Measurements from ENCODE around the gene DHX30.
A peak's percentile ranks its signal among the peaks of the same experiment; 100 is the strongest.
"Not testable (repeated sequence)": the region's sequence is repeated elsewhere in the genome, so short reads cannot be mapped to it uniquely, and the experiment has no call there.

Gene DHX30

GRCh38 chr3:47870702-47871260, 67.8 kb downstream of the DHX30 start:
- no peak overlapping the region for H3K4me3 ChIP-seq
- H3K27me3 ChIP-seq (ENCODE audit: low read depth): no peaks in the 10 kb centered on the region
- in situ Hi-C loops (cut with MboI; ENCODE audit: low sequenced_read_pairs): no loop called here
- no peaks in the 10 kb centered on the region for H3K4me1 ChIP-seq
- DNase-seq (ENCODE audit: low spot score in 2 of 2): no peak
- H3K36me3 ChIP-seq (replicated peaks): peaks cover 84% of the 10 kb centered on the region
- no peaks in the 10 kb centered on the region for H3K9me3 ChIP-seq

GRCh38 chr3:47871389-47871788, 68.5 kb downstream of the DHX30 start:
- in situ Hi-C loops (cut with MboI; ENCODE audit: low sequenced_read_pairs): no loop called here
- DNase-seq (ENCODE audit: low spot score in 2 of 2): no peak

GRCh38 chr3:47872916-47873315, 70.0 kb downstream of the DHX30 start:
- Histone ChIP-seq H3K4me3 (no peak overlapping the region), H3K4me1 (no peaks in the 10 kb centered on the region), H3K27me3 (ENCODE audit: low read depth) (no peaks in the 10 kb centered on the region), H3K36me3 (replicated peaks) (peaks cover 66% of the 10 kb centered on the region), H3K9me3 (no peaks in the 10 kb centered on the region)
- no peak for DNase-seq (ENCODE audit: low spot score in 2 of 2)
- in situ Hi-C loops (cut with MboI; ENCODE audit: low sequenced_read_pairs): no loop called here

More at GRCh38 chr3:47871389-47871788, 68.5 kb downstream of the DHX30 start:
- H3K4me1 ChIP-seq: no peaks in the 10 kb centered on the region
- no peaks in the 10 kb centered on the region for H3K27me3 ChIP-seq (ENCODE audit: low read depth)
- peaks cover 78% of the 10 kb centered on the region for H3K36me3 ChIP-seq (replicated peaks)
- no peaks in the 10 kb centered on the region for H3K9me3 ChIP-seq
- no peak overlapping the region for H3K4me3 ChIP-seq

GRCh38 chr3:47874438-47874837, 71.5 kb downstream of the DHX30 start:
- Histone ChIP-seq H3K27me3 (ENCODE audit: low read depth) (no peaks in the 10 kb centered on the region), H3K9me3 (no peaks in the 10 kb centered on the region), H3K36me3 (replicated peaks) (peaks cover 51% of the 10 kb centered on the region), H3K4me3 (no peak overlapping the region), H3K4me1 (no peaks in the 10 kb centered on the region)
- no peak for DNase-seq (ENCODE audit: low spot score in 2 of 2)
- in situ Hi-C loops (cut with MboI; ENCODE audit: low sequenced_read_pairs): no loop called here

- in situ Hi-C loops (cut with MboI; ENCODE audit: low sequenced_read_pairs): no loop called here
- Histone ChIP-seq H3K9me3 (no peaks in the 10 kb centered on the region), H3K4me1 (no peaks in the 10 kb centered on the region), H3K4me3 (no peak overlapping the region), H3K27me3 (ENCODE audit: low read depth) (no peaks in the 10 kb centered on the region), H3K36me3 (replicated peaks) (peaks cover 49% of the 10 kb centered on the region)
- no peak for DNase-seq (ENCODE audit: low spot score in 2 of 2)
Measured at GRCh38 chr3:47874913-47875312, 72.0 kb downstream of the DHX30 start.

GRCh38 chr3:47877290-47877689, 74.4 kb downstream of the DHX30 start:
- H3K36me3 ChIP-seq (replicated peaks): peaks cover 28% of the 10 kb centered on the region
- no peaks in the 10 kb centered on the region for H3K27me3 ChIP-seq (ENCODE audit: low read depth)
- no peak for DNase-seq (ENCODE audit: low spot score in 2 of 2)
- no peak overlapping the region for H3K4me3 ChIP-seq
- no peaks in the 10 kb centered on the region for H3K9me3 ChIP-seq
- H3K4me1 ChIP-seq: no peaks in the 10 kb centered on the region
- in situ Hi-C loops (cut with MboI; ENCODE audit: low sequenced_read_pairs): no loop called here

GRCh38 chr3:47877719-47878118, 74.8 kb downstream of the DHX30 start:
- Histone ChIP-seq H3K4me1 (no peaks in the 10 kb centered on the region), H3K27me3 (ENCODE audit: low read depth) (no peaks in the 10 kb centered on the region), H3K4me3 (no peak overlapping the region), H3K36me3 (replicated peaks) (peaks cover 24% of the 10 kb centered on the region), H3K9me3 (no peaks in the 10 kb centered on the region)
- in situ Hi-C loops (cut with MboI; ENCODE audit: low sequenced_read_pairs): no loop called here
- no peak for DNase-seq (ENCODE audit: low spot score in 2 of 2)

GRCh38 chr3:47882338-47882737, 79.4 kb downstream of the DHX30 start:
- peaks cover 3% of the 10 kb centered on the region; the same call in 1 of the 2 replicates for H3K36me3 ChIP-seq (replicated peaks)

GRCh38 chr3:47884603-47885002, 81.7 kb downstream of the DHX30 start:
- peaks cover 7% of the 10 kb centered on the region; the same call in 1 of the 2 replicates for H3K36me3 ChIP-seq (replicated peaks)
- H3K27me3 ChIP-seq (ENCODE audit: low read depth): no peaks in the 10 kb centered on the region
- no peak for DNase-seq (ENCODE audit: low spot score in 2 of 2)
- no peaks in the 10 kb centered on the region for H3K9me3 ChIP-seq
- H3K4me1 ChIP-seq: peaks cover 5% of the 10 kb centered on the region
- no peak overlapping the region for H3K4me3 ChIP-seq
- in situ Hi-C loops (cut with MboI; ENCODE audit: low sequenced_read_pairs): no loop called here

More at GRCh38 chr3:47882338-47882737, 79.4 kb downstream of the DHX30 start:
- no peaks in the 10 kb centered on the region; the same call in 1 of the 2 replicates for H3K4me1 ChIP-seq
- no peaks in the 10 kb centered on the region for H3K27me3 ChIP-seq (ENCODE audit: low read depth)
- in situ Hi-C loops (cut with MboI; ENCODE audit: low sequenced_read_pairs): no loop called here
- no peak overlapping the region for H3K4me3 ChIP-seq
- H3K9me3 ChIP-seq: no peaks in the 10 kb centered on the region
- no peak for DNase-seq (ENCODE audit: low spot score in 2 of 2)

GRCh38 chr3:47885168-47885567, 82.2 kb downstream of the DHX30 start:
- peaks cover 4% of the 10 kb centered on the region; the same call in 1 of the 2 replicates for H3K36me3 ChIP-seq (replicated peaks)
- no peaks in the 10 kb centered on the region for H3K9me3 ChIP-seq
- H3K4me1 ChIP-seq: peaks cover 10% of the 10 kb centered on the region
- in situ Hi-C loops (cut with MboI; ENCODE audit: low sequenced_read_pairs): no loop called here
- H3K27me3 ChIP-seq (ENCODE audit: low read depth): no peaks in the 10 kb centered on the region
- H3K4me3 ChIP-seq: no peak overlapping the region
- DNase-seq (ENCODE audit: low spot score in 2 of 2): no peak

GRCh38 chr3:47887991-47888390, 85.1 kb downstream of the DHX30 start:
- H3K4me3 ChIP-seq; H3K9me3 ChIP-seq; in situ Hi-C loops (cut with MboI; ENCODE audit: low sequenced_read_pairs); H3K27me3 ChIP-seq (ENCODE audit: low read depth); DNase-seq (ENCODE audit: low spot score in 2 of 2): not testable (repeated sequence)
- H3K4me1 ChIP-seq: peaks cover 28% of the 10 kb centered on the region
- peaks cover 11% of the 10 kb centered on the region for H3K36me3 ChIP-seq (replicated peaks)

GRCh38 chr3:47888986-47889757, 86.2 kb downstream of the DHX30 start:
- H3K4me3 ChIP-seq: no peak overlapping the region
- in situ Hi-C loops (cut with MboI; ENCODE audit: low sequenced_read_pairs): no loop called here
- H3K27me3 ChIP-seq (ENCODE audit: low read depth): no peaks in the 10 kb centered on the region
- H3K4me1 ChIP-seq: peaks cover 31% of the 10 kb centered on the region
- H3K36me3 ChIP-seq (replicated peaks): peaks cover 19% of the 10 kb centered on the region
- no peaks in the 10 kb centered on the region; the same call in 1 of the 2 replicates for H3K9me3 ChIP-seq
- no peak for DNase-seq (ENCODE audit: low spot score in 2 of 2)

- Histone ChIP-seq H3K4me3 (no peak overlapping the region), H3K4me1 (peaks cover 31% of the 10 kb centered on the region)
Measured at GRCh38 chr3:47890126-47890827, 87.3 kb downstream of the DHX30 start.

More at GRCh38 chr3:47890126-47890827, 87.3 kb downstream of the DHX30 start:
- DNase-seq (ENCODE audit: low spot score in 2 of 2): peak; percentile 84 to 85
- in situ Hi-C loops (cut with MboI; ENCODE audit: low sequenced_read_pairs): no loop called here
- H3K27me3 ChIP-seq (ENCODE audit: low read depth): no peaks in the 10 kb centered on the region
- H3K9me3 ChIP-seq: no peaks in the 10 kb centered on the region; the same call in 1 of the 2 replicates
- H3K36me3 ChIP-seq (replicated peaks): peaks cover 19% of the 10 kb centered on the region

Measured in HAP-1 (cell line).